ENCODE measurements around the gene SLC43A2. TPM values are rescaled to one million over a fixed set of nuclear protein-coding genes. Genes with fewer than 3 reads are reported as not detected.
A peak's percentile ranks its signal among the peaks of the same experiment; 100 is the strongest.
"Not testable (repeated sequence)": the region's sequence is repeated elsewhere in the genome, so short reads cannot be mapped to it uniquely, and the experiment has no call there.

Gene SLC43A2
- total RNA-seq, 2 experiments from 2014 or later: 0.40 to 0.52 TPM

DNA sequence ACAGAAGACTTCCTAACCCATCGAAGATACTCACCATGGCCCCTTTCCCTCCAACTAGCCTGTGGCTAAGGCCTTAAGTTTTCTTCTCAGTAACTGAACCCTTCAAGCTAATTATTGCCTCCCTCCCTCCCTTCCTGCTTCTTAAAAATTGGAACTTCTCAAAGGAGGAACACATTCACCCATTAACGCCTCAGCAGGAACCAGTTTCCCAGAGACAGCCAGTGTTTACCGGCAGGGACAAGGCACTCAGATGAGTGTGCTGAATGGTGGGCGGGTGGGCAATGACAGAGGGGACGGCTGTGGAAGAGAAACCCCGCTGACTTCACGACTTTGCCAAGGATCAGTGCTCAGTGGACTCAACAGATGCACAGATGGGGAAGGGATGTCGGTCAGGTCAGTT, 86.3 kb downstream of the SLC43A2 start:
- H3K9me3 Mint-ChIP-seq: no peaks in the 10 kb centered on the region
- CTCF ChIA-PET: interaction anchor here (0.9 kb wide), 1 partner anchor 11 kb away, joined by 3 read pairs; no protein-coding TSS in a partner anchor
- no peak overlapping the region for H3K27ac Mint-ChIP-seq
- DNase-seq: no peak
- POLR2A ChIA-PET: no interaction called here
- no peak overlapping the region for H3K4me3 Mint-ChIP-seq
- H3K4me1 Mint-ChIP-seq: no peaks in the 10 kb centered on the region
- no peaks in the 10 kb centered on the region for H3K27me3 Mint-ChIP-seq
- peaks cover 11% of the 10 kb centered on the region for H3K36me3 Mint-ChIP-seq (ENCODE audit: low read depth)

DNA sequence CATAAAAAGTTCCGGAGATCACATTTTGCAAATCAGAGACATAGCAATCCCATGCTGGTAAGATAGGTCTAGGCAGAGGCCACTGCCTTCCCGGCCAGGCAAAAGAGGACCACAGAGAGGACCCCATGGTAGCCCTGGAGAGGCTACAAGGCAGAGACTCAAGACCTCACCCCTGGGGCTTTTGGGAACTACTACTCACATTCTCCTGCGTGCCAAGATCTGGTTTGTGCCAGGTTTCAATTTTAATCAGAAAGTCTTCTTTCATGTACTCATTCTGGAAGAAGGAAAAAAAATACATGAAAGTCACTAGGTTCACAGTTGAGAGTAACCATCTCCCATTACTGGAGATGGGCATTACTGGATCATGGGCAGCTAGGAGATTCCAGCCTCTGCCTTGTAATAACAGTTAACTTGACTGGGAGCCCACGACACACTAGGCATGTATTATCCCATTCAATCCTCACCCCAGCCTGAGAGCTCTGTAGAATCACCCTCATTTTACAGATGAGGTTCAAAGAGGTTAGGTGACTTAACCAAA, 87.2 kb downstream of the SLC43A2 start:
- Mint-ChIP-seq H3K27me3 (no peaks in the 10 kb centered on the region), H3K27ac (no peak overlapping the region), H3K36me3 (ENCODE audit: low read depth) (peaks cover 11% of the 10 kb centered on the region), H3K9me3 (no peaks in the 10 kb centered on the region), H3K4me3 (no peak overlapping the region), H3K4me1 (no peaks in the 10 kb centered on the region)
- POLR2A ChIA-PET: no interaction called here
- no peak for DNase-seq
- CTCF ChIA-PET: interaction anchor here (0.9 kb wide), 1 partner anchor 10 kb away, joined by 3 read pairs; no protein-coding TSS in a partner anchor

GRCh38 chr17:1539811-1540210, 88.8 kb downstream of the SLC43A2 start:
- DNase-seq: no peak
- POLR2A ChIA-PET: no interaction called here
- H3K27me3 Mint-ChIP-seq: no peaks in the 10 kb centered on the region
- no peak overlapping the region for H3K27ac Mint-ChIP-seq
- H3K9me3 Mint-ChIP-seq: no peaks in the 10 kb centered on the region
- no peaks in the 10 kb centered on the region for H3K4me1 Mint-ChIP-seq
- peaks cover 15% of the 10 kb centered on the region for H3K36me3 Mint-ChIP-seq (ENCODE audit: low read depth)
- H3K4me3 Mint-ChIP-seq: no peak overlapping the region
- CTCF ChIA-PET: interaction anchor here (0.8 to 0.9 kb wide), 2 partner anchors 9 to 11 kb away, joined by 3 read pairs; no protein-coding TSS in a partner anchor

GRCh38 chr17:1535737-1536136, 92.9 kb downstream of the SLC43A2 start:
- no peaks in the 10 kb centered on the region for H3K27me3 Mint-ChIP-seq
- no peak overlapping the region for H3K4me3 Mint-ChIP-seq
- H3K36me3 Mint-ChIP-seq (ENCODE audit: low read depth): peaks cover 14% of the 10 kb centered on the region
- H3K27ac Mint-ChIP-seq: no peak overlapping the region
- no peak for DNase-seq
- CTCF ChIA-PET: no interaction called here
- no peaks in the 10 kb centered on the region for H3K4me1 Mint-ChIP-seq
- POLR2A ChIA-PET: no interaction called here
- H3K9me3 Mint-ChIP-seq: no peaks in the 10 kb centered on the region

GRCh38 chr17:1533661-1534325, 94.8 kb downstream of the SLC43A2 start:
- H3K4me1 Mint-ChIP-seq: no peaks in the 10 kb centered on the region
- H3K4me3 Mint-ChIP-seq: no peak overlapping the region
- H3K9me3 Mint-ChIP-seq: no peaks in the 10 kb centered on the region
- H3K27me3 Mint-ChIP-seq: no peaks in the 10 kb centered on the region
- DNase-seq: no peak
- CTCF ChIA-PET: interaction anchor here (0.9 to 1.6 kb wide), 4 partner anchors 18 to 476 kb away, joined by 3 to 12 read pairs (median 3); partner anchors contain the start of gene INPP5K
- peaks cover 8% of the 10 kb centered on the region for H3K36me3 Mint-ChIP-seq (ENCODE audit: low read depth)
- POLR2A ChIA-PET: no interaction called here
- H3K27ac Mint-ChIP-seq: no peak overlapping the region

DNA sequence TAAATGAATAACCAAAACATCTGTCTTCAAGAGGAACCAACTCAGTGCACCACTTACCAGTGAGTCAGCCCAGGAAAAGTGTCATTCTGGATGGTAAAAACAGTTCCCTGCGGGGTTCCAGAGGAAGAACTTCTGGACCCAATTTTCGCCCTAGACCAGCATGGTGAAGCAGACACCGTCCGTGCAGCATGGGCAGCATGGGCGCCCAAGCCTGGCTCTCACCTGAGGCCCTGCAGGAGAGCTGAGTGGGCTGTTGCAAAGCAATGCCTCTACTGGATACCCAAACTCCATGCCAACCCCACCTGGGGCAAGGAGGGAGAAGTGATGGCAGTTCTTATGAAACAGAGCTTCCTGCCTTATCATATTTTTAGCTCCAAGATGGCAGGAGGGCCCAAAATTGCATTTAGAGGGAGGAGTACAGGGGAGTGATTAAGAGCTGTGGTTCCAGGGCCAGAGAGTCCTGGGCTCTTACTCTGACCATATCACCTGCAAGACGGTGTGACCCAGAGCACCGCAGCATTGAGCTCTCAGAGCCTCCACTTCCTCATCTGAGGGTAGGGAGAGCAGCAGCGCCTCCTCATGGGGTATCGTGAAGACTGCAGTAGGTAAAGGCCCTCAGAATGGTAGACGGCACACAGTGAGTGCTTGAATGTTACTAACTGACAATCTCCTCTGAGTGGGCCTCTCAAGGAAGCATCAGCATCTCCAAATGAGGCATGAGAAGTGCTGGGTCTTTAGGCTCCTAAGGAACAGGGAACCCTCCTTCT, 95.6 kb downstream of the SLC43A2 start:
- H3K36me3 Mint-ChIP-seq (ENCODE audit: low read depth): peaks cover 11% of the 10 kb centered on the region

GRCh38 chr17:1529863-1530262, 98.8 kb downstream of the SLC43A2 start:
- ChIA-PET CTCF (interaction anchor here (1.0 kb wide), 1 partner anchor 33 kb away, joined by 3 read pairs; no protein-coding TSS in a partner anchor), POLR2A (no interaction called here)

More for the DNA sequence above, 95.6 kb downstream of the SLC43A2 start:
- H3K9me3 Mint-ChIP-seq: no peaks in the 10 kb centered on the region
- no peaks in the 10 kb centered on the region for H3K27me3 Mint-ChIP-seq
- peak; percentile 51 for DNase-seq
- no peaks in the 10 kb centered on the region for H3K4me1 Mint-ChIP-seq
- ChIA-PET POLR2A (no interaction called here), CTCF (interaction anchor here (0.6 to 1.6 kb wide), 6 partner anchors 17 to 475 kb away, joined by 3 to 12 read pairs (median 3); partner anchors contain the start of genes INPP5K and RILP)
- no peak overlapping the region for H3K4me3 Mint-ChIP-seq
- H3K27ac Mint-ChIP-seq: no peak overlapping the region

DNA sequence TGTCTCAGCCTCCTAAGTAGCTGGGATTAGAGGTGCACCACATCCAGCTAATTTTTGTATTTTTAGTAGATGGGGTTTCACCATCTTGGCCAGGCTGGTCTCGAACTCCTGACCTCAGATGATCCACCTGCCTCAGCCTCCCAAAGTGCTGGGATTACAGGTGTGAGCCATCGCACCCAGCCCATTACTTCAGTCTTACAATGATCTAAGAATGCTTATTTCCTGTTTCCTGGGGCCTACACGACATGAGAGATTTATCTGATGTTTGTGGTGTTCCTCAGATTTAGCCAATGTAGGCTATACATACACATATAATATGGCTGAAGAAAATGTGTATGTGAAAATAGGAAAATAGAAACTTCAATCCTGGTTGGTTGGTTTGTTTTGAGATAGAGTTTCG, 101.8 kb downstream of the SLC43A2 start:
- peak overlapping the region; percentile 82 for H3K27ac Mint-ChIP-seq
- peak; percentile 33 for DNase-seq
- H3K27me3 Mint-ChIP-seq, H3K9me3 Mint-ChIP-seq, H3K4me3 Mint-ChIP-seq, CTCF ChIA-PET, POLR2A ChIA-PET: not testable (repeated sequence)
- H3K4me1 Mint-ChIP-seq: peaks cover 18% of the 10 kb centered on the region
- peaks cover 13% of the 10 kb centered on the region for H3K36me3 Mint-ChIP-seq (ENCODE audit: low read depth)

More at GRCh38 chr17:1529863-1530262, 98.8 kb downstream of the SLC43A2 start:
- Mint-ChIP-seq H3K4me1 (peaks cover 18% of the 10 kb centered on the region), H3K27ac (no peak overlapping the region), H3K27me3 (no peaks in the 10 kb centered on the region), H3K36me3 (ENCODE audit: low read depth) (peaks cover 18% of the 10 kb centered on the region), H3K9me3 (no peaks in the 10 kb centered on the region), H3K4me3 (no peak overlapping the region)
- DNase-seq: no peak

DNA sequence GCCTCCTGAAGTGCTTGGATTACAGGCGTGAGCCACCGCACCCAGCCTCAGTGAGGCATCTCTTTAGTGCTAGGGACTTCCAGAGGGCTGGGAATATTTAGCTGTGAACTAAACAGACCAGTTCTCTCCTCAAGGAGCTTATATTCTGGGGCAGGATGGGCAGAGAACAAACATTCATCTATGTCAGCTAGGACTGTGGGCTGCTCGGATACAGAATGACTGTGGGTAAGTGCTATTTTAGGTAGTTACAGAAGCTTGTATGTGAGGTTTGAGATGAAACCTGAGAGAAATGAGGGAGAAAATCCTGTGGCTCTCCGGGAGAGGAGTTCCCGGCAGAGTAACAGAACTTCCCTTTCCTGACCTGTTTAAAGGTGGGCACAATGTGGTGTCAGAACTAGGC, 106.0 kb downstream of the SLC43A2 start:
- H3K9me3 Mint-ChIP-seq: no peaks in the 10 kb centered on the region
- H3K36me3 Mint-ChIP-seq (ENCODE audit: low read depth): peaks cover 17% of the 10 kb centered on the region
- H3K27ac Mint-ChIP-seq: no peak overlapping the region
- no peak for DNase-seq
- ChIA-PET CTCF (interaction anchor here (0.5 kb wide), 1 partner anchor 178 kb away, joined by 3 read pairs; no protein-coding TSS in a partner anchor), POLR2A (no interaction called here)
- peaks cover 32% of the 10 kb centered on the region for H3K4me1 Mint-ChIP-seq
- no peaks in the 10 kb centered on the region for H3K27me3 Mint-ChIP-seq
- H3K4me3 Mint-ChIP-seq: no peak overlapping the region

DNA sequence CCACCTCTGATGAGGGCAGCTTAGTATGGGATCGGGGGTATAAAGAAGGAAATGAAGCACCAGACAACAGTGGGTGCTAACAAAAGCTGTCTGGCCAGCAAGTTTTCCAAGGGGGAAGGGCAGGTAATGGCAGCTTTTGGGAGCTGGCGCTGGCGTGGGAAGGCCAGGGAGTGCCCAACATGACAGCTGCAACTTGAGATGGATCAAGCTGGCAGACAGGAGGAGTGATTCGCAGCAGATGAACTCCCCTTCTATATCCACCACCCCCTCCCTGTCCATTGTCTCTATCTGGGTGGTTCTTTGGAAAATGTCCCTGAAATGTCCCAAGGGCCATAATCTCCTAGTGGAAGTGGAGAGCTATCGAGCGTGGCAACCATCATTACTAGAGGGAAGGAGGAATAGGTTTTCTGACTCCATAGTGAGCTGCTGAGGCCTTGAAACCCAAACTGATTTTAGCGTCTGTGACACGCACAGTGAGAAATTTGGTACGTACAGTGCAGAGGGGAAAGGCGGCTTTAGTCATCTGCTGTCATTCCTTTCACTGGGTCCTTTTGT, 107.5 kb downstream of the SLC43A2 start:
- DNase-seq: no peak
- H3K27me3 Mint-ChIP-seq: no peaks in the 10 kb centered on the region
- CTCF ChIA-PET: interaction anchor here (0.6 to 1.4 kb wide), 2 partner anchors 25 to 310 kb away, joined by 3 to 4 read pairs; no protein-coding TSS in a partner anchor
- H3K4me3 Mint-ChIP-seq: no peak overlapping the region
- H3K4me1 Mint-ChIP-seq: peaks cover 22% of the 10 kb centered on the region
- no peaks in the 10 kb centered on the region for H3K9me3 Mint-ChIP-seq
- POLR2A ChIA-PET: no interaction called here
- peaks cover 15% of the 10 kb centered on the region for H3K36me3 Mint-ChIP-seq (ENCODE audit: low read depth)
- no peak overlapping the region for H3K27ac Mint-ChIP-seq

DNA sequence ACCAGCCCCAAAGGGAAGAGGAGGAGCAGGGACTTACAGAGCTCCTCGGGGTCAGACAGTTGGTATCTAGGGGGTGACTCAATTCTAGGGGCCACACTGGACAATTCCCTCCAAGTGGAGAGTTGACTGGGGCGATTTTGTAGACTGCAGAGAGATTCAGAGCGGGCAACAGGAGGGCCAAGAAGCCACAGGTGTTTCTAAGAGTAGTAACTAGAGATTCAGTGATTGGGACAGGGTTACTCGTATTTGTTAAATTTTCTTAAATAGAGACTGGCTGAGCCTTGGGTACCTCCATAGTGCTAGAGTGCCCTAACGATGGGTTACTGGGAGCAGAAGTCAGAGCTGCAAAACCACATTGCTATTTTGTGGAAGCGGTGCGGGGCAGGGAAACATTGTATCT, 109.0 kb downstream of the SLC43A2 start:
- ChIA-PET POLR2A (no interaction called here), CTCF (interaction anchor here (0.6 to 1.4 kb wide), 4 partner anchors 24 to 463 kb away, joined by 3 to 5 read pairs (median 3); no protein-coding TSS in a partner anchor)
- Mint-ChIP-seq H3K27ac (peak overlapping the region; percentile 63), H3K36me3 (ENCODE audit: low read depth) (peaks cover 9% of the 10 kb centered on the region), H3K27me3 (no peaks in the 10 kb centered on the region), H3K4me1 (peaks cover 25% of the 10 kb centered on the region), H3K4me3 (no peak overlapping the region), H3K9me3 (no peaks in the 10 kb centered on the region)
- no peak for DNase-seq
